ENCODE measurements around the gene SAT1.
"Not testable (repeated sequence)": the region's sequence is repeated elsewhere in the genome, so short reads cannot be mapped to it uniquely, and the experiment has no call there.

The SAT1 gene

DNA sequence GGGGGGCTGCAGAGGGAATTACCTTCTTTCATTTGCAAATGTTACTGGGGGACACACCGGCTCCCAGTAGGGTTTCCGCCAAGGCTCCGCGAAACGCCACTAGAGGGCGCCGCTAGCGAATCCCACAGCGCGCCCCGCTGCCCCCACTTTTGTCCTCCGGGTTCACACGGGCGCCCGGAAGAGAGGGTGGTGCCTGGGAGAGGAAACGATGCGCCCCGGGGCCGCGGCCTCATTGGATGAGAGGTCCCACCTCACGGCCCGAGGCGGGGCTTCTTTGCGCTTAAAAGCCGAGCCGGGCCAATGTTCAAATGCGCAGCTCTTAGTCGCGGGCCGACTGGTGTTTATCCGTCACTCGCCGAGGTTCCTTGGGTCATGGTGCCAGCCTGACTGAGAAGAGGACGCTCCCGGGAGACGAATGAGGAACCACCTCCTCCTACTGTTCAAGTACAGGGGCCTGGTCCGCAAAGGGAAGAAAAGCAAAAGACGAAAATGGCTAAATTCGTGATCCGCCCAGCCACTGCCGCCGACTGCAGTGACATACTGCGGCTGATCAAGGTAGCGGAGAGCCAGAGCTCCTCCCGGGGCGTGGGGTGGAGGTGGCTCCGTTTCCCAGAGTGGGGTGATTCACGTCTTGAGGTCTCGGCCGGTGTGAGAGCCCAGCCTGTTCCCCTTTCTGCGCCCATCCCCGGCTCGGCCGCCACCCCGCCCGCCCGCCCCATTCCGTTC, at the start of gene SAT1:
Gene SAT1, plus strand, starts transcription at position 311 of the 726 bp plus-strand sequence. Its CDS starts 179 bp downstream, at position 490.
- DNase-seq (ENCODE audit: low read depth): peak; percentile 89

DNA sequence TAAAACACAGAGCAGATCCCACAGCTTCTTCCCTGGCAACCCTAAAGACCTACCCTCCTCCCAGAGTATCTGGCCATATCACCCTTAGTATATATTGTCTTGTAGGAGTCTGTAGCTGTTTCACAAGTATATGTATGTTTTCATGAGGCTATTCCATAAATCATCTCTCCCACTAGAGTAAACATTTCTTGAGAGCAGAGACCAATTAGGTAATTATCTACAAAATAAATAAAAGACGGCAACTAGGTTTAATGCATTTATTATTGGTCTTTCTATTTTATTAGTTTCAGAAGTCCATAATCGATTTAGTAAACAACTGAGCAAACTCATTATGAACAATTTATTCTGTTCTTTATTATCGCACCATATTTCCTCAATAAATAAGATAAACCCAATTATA, 46.9 kb upstream of the SAT1 start:
- no peak for DNase-seq (ENCODE audit: low read depth)

DNA sequence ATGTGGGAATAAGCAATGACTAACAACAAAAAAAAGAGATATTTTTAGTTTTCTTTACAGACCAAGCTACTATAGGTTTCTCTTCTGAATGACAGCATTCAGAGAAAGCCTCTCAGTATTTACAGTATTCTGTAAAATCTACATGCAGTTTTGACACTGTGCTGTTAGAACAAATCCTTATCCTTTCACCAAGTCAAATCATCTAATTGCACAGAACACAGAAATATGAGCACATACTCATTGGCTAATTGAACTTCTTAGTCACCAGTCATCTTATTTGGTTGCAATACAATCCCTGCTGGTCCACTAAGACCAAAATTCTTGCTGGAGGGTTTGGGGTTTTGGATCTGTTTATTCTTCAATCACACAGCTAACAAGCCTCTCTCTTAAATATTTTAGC, 45.6 kb upstream of the SAT1 start:
- no peak for DNase-seq (ENCODE audit: low read depth)

DNA sequence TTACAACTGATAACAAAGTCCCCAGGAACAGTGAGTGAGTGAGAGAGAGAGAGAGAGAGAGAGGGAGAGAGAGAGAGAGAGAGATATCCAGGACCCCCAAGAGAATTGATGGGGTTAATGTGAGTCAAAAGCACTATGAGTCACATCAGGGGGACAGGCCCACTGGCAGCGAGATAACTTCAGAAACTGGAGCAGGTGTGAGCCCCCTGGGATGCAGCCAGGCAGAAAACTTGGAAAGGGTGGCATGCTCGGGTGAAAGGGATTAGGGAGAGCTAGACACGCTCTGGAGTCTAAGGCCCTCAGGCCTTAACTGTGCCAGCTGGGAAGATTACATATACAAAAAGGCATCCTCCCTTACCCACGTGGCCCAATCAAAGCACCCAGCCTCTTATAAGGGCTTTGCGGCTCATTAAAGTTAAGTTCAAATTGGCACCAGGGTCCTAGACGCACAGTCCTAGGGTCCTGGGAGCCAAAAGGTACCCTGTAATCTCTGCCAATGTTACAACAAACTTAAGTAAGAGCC, 40.7 kb upstream of the SAT1 start:
- DNase-seq (ENCODE audit: low read depth): no peak

DNA sequence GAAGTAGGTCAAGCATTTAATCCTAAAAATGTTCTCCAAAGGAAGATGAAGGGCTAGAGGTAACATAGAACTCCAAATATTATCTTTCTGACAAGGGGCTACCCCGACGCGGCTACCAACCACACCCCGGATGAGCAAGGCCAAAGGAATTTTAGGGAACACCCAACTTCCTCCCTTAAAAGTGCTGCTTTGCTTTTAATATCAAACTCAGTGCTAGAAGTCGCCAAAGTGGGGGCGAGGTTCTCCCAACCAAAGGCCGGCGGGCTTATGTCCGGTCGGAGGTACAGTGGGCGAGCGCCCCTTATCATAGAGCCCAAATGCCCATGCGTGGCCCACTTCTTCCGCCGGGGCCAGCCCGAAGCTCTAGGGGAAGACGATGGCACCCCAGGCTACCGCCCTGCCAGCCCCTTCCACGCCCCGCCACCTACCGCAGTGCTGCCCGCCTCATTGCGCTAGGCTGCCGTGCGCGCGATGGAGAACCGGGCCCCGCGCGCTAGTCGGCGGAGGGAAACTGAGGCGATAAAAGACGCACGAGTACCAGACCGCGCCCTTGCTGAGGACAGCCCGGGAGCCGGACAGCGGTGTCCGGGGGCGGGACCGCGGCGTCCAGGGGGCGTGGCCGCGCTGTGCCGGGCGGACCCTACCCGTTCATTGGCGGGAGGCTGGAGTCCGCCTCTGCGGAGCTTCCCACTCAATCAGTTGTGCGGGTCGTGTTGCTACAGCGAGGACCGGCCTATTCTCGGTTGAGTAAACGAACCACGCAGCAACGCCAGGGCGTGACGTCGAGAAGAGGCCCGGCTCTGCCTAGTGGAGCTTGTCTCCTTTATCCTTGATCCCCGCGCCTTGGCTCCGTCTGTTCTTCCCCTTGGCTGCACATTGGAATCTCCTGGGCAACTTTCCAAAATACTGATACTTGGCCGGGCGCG, 40.0 kb upstream of the SAT1 start, which contains the start of gene ACOT9:
Gene ACOT9, minus strand, starts transcription at position 580 of the 926 bp plus-strand sequence. Its CDS starts 132 bp downstream, at position 448.
- DNase-seq (ENCODE audit: low read depth): peak; percentile 70

DNA sequence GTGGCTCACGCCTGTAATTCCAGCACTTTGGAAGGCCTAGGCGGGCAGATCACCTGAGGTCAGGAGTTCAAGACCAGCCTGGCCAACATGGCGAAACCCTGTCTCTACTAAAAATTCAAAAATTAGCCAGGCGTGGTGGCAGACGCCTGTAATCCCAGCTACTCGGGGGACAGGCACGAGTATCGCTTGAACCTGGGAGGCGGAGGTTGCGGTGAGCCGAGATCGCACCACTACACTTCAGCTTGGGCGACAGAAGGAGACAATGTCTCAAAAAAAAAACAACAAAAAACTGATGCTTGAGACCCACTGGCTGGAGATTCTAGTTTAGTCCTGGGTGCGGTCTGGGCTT, 39.4 kb upstream of the SAT1 start:
- DNase-seq (ENCODE audit: low read depth): not testable (repeated sequence)

DNA sequence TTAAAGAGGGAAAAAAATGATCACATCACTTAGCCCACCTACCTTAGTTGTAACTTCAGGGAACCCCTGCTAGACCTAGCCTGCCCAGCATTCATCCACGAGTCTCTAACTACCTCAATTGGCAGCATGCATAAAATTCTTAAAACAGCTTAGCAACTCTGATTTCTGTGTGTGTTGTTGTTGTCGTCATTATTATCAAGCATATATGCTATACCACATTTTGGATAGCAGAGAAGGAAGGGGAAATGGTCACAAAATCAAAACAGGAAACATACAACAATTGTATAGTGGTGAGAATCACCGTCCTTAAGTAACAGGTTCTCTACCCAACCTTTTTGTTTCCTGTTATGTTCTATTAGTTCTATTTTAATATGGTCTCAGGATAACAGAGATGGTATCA, 37.2 kb upstream of the SAT1 start:
- no peak for DNase-seq (ENCODE audit: low read depth)

DNA sequence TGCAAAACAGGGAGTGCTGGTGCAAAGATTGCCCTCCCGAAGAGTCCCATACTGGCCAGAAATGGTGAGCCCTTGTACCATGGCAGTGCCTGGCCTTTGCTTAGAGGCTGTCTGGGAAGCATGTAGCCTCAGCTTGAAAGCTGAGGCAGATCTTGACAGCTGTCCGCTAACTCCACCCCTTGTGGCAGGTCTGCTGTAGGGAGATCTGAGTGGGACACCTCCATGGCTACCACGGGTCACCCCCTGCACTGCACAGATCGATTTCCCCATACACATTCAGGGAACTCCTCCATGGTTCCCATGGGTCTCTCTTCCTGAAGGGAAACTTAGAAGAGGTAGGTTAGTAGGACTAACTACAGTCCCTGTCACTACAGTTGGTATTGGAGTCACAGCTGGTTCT, 33.8 kb upstream of the SAT1 start:
- DNase-seq (ENCODE audit: low read depth): no peak

DNA sequence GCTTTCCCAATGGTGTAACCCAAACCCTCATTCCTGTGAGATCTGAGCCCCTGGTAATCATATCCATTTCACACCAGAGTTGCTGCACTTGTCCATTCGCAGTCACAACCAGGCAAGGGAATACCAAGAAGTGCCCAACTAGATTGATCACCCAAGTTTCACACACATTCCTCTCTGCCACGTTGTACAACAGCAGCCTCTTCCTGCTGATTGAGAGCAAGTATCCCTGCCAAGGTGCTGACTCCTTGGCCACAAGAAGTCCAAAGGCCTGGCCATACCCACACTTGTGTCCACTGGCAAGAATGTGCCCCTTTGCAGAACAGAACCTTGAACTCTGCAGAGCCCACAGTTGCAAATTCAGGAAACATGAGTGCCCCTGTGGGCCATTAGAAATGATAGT, 33.4 kb upstream of the SAT1 start:
- no peak for DNase-seq (ENCODE audit: low read depth)

DNA sequence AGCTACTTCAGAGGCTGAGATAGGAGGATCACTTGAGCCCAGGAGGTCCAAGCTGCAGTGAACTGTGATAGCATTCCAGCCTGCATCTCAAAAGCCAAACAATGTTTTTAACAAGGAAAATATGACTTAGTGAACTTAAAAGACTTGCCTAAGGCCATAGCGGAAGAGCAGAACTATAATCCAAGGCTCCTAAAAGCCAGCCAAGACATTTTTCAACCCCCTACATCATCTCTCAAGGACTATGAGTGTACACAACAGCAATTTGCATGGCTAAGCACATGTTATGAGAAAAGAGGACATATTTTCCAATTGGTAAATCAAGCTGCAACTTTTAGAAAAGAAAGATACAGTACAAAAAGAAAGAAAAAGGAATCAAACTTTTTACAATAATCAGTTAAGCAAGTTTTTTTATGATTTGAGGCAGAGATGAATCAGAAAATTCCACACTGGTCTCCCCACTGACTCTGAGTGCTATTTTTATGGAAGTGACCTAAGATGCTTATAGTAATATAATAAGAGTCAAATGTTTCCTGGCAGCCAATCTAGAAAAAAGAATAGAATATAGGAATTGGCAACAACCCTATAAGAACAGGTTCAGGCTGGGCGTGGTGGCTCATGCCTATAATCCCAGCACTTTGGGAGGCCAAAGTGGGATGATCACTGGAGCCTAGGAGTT, 30.1 kb upstream of the SAT1 start:
- no peak for DNase-seq (ENCODE audit: low read depth)

DNA sequence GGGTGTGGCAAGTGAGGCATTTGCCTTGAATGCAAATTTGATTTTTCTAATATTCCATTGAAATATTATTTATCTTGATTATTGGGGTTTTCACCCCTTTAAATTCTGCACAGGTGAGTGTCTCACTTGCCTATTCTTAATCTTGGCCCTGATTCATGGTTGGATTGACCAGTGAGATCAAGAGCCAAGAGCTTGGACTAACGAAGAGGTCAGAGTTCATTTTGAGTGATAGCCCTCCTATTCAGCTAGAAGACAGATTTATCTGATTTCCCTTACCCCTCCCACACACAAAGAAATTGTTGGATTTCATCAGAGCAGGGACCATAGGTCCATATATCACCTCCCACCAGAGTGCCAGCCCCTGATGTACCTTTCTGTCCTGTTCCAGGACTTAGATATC, 28.3 kb upstream of the SAT1 start:
- no peak for DNase-seq (ENCODE audit: low read depth)

DNA sequence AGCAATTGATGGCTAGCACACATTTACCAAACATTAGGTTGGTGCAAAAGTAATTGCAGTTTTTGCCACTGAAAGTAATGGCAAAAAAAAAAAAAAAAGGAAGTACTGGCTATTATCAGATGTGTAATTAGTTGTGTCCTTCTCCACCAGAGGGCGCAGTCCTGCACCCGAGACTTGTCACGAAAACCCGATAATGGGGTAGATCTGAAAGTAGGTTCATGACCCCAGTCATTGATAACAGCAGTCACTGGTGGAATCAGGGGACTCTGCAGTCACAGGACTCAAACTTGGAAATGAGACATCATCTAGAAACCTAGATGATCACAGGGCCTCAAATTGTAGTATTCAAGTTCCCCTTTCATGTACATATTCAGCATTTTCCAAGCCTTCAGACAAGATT, 26.8 kb upstream of the SAT1 start:
- DNase-seq (ENCODE audit: low read depth): peak; percentile 23

DNA sequence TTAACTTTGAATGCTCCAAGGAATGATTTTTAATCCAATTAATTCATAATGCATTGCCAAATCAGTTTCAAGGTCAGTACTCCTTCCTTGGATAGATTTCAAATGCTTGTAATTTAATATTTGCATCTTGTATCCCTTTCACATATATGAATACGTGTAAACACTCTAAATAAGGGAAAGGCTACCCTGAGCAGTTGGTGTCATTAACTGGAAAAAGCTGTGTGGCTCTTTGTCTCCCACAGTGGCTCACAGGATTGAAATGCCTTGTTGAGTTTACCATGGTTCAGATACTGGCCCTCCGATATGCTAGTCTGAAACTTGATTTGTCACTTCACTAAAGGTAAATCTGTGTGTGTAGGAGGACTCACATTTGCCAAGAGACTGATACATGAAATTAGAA, 23.2 kb upstream of the SAT1 start:
- no peak for DNase-seq (ENCODE audit: low read depth)

DNA sequence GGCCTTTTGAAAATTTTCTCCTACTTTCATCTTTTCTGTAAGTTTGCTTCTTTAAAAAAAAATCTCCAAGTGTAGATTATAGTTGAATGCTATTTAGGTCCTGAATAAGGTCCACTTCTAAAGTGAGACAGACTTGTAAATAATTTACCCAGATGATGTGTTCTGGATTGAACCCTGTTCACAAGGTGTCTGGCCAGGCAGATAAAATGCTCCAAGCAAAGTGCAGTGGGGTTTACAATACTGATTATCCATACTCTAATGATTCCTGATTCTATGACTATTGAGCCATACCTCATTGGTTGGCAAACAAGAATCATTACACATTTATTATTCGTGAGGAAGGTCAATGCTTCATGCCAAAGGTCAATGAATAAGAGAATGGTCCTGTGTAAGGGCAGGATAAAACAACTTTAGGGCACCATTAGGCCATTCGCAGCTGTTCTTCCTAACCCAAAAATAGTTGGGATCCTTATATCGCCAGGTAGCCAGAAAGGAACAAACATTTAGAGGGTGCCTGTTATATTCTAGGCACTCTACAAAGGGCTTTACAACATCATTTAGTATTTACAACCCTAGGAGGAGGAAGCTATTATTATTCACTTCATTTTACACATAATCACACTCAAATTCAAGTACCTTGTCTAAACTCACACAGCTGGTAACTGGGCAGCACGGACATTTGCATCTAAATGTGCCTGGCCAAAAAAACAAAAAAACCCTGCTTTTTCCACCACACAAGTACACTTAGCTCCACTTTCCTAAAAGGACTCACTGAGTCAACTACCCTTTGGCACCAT, 18.6 kb upstream of the SAT1 start:
- DNase-seq (ENCODE audit: low read depth): no peak

DNA sequence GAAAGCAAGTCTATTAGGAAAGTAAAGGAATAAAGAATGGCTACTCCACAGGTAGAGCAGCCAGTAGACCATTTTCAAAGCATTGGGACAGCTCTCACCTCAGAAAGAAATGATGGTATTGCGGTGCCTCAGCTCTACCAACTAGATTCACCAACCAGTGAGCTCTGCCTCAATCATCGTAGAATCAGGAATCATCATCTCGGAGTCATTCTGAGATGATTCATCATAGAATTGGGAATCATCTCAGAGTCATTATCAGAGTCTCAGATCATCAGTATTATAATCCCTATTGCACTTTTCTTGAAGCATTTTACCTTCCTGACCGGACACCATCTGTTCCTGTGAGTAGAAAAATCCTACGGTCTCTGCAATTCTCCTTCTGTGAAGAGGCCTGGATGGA, 17.5 kb upstream of the SAT1 start:
- DNase-seq (ENCODE audit: low read depth): no peak

DNA sequence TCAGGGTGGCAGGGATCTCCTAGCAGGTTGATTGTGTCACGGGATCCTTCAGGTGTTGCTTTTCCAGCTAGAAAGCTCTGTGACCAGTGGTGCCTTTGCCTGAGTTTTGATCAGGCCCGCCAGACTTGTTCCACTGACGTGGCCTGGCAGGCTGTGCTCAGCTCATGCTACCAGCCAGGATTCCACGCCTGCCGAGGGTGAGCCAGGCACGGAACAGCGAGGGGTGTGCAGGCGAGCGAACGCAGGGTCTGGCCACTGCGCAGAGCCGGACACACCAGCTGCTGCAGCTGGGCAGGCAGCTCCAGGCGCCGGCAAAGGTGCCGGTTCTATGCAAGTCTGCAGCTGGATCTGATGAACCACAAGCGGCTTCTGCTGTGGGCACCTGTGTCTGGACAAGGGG, 17.1 kb upstream of the SAT1 start:
- DNase-seq (ENCODE audit: low read depth): no peak

DNA sequence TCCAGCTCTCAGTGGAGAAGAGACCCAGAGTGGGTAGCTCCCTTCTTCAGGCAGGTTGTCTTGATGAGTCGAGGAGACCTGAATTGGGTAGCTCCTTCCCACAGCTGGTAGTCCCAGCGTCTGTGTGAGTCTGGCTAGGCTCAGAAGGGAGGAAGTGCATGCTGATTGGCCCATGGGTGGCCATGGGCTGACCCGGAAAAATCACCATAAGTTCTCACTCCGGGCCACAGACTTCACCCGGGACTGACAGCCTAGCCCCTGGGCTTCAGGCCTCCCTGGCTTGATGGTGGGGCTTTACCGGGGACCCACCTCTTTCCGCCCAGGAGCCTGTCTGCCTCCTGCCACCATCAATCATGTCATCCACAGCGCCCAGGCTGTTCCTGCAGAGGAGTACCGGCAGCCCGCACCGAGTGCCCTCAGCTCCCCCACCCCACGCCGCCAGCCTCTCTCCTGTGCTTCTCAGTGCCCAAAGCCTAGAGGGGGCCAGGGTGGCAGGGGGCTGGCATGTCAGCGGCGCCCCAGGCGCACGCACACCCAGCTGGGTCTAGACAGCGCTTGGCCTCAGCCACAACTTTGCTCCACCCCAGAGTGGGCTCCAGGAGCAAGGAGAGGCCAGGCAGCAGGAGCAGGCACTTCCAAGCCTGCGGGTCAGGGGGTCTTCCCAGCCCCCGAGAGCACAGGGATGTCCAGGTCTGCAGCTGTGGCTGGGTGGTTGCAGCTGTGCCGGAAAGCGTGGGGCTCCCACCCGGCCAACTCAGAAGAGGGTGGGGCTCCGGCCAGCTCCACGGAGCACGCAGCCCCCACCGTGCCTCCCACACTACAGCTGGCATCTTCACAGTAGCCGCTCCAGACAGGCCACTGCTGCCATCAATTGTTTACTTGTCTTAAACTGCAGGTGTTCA, 16.1 kb upstream of the SAT1 start:
- no peak for DNase-seq (ENCODE audit: low read depth)

DNA sequence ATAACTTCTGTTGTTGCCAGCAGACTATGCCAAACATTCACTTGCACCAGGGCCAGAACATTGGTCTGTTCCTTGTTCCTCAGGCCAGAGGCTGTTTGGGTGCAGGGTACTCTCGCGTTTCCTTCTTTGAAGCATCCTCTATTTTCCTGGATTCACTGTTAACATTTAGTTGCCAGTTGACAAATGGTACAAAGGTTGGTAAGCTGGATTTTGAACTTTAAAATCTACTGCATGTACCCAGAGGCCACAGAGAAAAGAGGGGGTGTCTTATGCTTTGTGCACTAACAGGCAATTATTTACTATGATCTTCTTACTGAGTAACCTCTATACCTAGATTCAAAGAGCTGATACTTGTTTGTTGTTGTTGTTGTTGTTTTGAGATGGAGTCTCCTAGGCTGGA, 12.8 kb upstream of the SAT1 start:
- DNase-seq (ENCODE audit: low read depth): no peak

DNA sequence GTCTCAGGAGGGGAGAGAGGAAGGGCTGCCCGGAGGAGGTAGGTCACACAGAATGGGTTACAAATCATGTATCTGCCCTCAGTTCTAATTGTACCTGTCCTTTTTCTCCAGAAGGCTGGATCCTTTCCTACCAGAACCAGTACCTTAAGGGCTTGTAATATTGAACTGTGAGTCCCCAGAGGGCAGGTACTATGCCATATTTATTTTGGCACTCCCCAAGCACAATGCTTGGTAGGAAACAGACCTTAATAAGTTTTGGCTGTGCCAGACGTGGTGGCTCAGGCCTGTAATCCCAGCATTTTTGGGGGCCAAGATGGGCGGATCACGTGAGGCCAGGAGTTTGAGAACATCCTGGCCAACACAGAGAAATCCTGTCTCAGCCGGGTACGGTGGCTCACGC, 11.9 kb upstream of the SAT1 start:
- DNase-seq (ENCODE audit: low read depth): not testable (repeated sequence)

DNA sequence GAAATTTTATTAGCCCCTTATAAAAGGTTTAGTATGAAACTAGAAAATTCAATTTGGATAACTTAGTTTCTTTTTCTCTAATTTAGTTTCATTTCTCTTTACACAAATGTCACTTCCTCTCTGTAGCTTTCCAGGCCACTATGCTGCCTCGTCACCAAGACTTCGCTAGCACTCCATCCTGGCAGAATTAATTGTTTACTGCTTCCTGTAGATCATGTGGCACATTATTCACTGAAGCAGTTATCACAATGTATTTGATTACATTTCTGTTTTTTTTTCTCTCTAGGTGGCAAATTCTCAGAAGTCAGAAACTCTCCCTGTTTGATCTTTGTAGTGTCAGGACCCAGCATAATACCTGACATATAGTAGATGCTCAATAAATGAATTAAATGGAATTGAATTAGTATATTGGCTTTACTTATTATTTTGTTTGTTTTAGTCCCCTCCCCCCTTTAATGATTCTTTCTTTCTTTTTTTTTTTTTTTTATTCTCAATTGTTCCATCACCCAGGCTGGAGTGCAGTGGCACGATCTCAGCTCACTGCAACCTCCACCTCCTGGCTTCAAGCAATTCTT, 9.3 kb upstream of the SAT1 start:
- DNase-seq (ENCODE audit: low read depth): no peak
